ENCODE data around the gene PPP2CA. TPM values are rescaled to one million over a fixed set of nuclear protein-coding genes. Genes with fewer than 3 reads are reported as not detected.

The PPP2CA gene
- total RNA-seq, 1 donor = 60.9 TPM

- no peak for DNase-seq (ENCODE audit: low read depth)
- H3K4me3 ChIP-seq (ENCODE audit: low read depth, low read length) = no peak overlapping the region
- TF ChIP-seq CTCF (IDR thresholded peaks at IDR 0.05; ENCODE audit: insufficient read depth, low read depth, low read length) = no peak
These were observed 16.2 kb downstream of the PPP2CA start for GRCh38 chr5:134209477-134210245.

DNA sequence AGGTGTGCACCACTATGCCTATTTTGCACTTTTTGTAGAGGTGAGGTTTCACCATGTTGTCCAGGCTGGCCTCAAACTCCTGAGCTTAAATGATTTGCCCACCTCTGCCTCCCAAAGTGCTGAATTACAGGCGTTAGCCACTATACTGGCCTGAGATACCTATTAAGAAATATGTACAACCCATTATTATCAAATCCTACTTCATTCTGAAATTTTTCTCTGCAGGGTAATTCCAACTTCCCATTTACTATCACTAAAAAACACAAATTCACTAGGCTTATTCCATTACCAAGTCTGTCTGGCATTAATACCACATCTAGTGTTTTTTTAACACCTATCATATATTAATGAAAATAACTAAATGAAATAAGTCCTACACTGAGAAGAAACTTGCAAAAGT, 18.2 kb downstream of the PPP2CA start:
- no peak for DNase-seq (ENCODE audit: low read depth)
- TF ChIP-seq CTCF (IDR thresholded peaks at IDR 0.05; ENCODE audit: insufficient read depth, low read depth, low read length) = no peak

DNA sequence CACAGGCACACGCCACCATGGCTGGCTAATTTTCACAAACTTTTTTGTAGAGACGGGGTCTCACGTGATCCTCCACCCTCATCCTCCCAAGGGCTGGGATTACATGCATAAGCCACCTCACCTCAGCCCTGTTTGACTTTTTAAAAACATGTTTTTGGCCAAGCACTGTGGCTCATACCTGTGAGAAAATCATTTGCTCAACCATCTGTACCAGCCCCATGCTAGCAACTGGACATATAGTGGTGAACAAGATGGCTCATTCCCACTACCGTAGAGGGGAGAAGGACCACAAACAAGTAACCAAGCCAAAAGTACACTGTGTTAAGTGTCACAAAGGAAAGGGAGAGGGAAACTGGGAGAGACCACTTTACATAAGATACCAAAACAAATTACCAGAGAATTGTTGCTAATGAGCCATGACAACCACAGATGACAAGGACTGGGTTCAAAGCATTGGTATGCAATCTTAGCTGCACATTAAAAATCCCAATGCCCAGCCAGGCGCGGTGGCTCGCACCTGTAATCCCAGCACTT, 19.2 kb downstream of the PPP2CA start:
- H3K4me3 ChIP-seq (ENCODE audit: low read depth, low read length) = no peak overlapping the region
- no peak for DNase-seq (ENCODE audit: low read depth)
- no peak for TF ChIP-seq CTCF (IDR thresholded peaks at IDR 0.05; ENCODE audit: insufficient read depth, low read depth, low read length)

More for the DNA sequence above, 18.2 kb downstream of the PPP2CA start:
- no peak overlapping the region for H3K4me3 ChIP-seq (ENCODE audit: low read depth, low read length)

- DNase-seq (ENCODE audit: low read depth) = no peak
- H3K4me3 ChIP-seq (ENCODE audit: low read depth, low read length) = no peak overlapping the region
- TF ChIP-seq CTCF (IDR thresholded peaks at IDR 0.05; ENCODE audit: insufficient read depth, low read depth, low read length) = no peak
These were observed 21.3 kb downstream of the PPP2CA start for GRCh38 chr5:134204575-134204974.

DNA sequence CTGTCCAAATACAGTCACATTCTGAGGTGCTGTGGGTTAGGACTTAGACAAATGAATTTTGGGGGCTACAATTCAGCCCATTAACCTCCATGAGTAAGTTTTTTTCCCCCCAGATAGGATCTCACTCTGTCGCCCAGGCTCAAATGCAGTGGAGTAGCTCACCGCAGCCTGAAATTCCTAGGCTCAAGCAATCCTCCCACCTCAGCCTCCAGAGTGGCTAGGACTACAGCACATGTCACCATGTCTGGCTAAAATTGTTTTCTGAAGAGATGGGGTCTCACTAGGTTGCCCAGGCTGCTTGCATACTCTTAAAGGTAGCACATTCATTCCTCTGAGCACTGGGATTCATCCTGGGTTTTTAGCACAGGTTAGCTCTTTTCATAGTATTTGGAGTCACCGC, 22.2 kb downstream of the PPP2CA start:
- H3K4me3 ChIP-seq (ENCODE audit: low read depth, low read length) = no peak overlapping the region
- DNase-seq (ENCODE audit: low read depth) = no peak
- TF ChIP-seq CTCF (IDR thresholded peaks at IDR 0.05; ENCODE audit: insufficient read depth, low read depth, low read length) = no peak

DNA sequence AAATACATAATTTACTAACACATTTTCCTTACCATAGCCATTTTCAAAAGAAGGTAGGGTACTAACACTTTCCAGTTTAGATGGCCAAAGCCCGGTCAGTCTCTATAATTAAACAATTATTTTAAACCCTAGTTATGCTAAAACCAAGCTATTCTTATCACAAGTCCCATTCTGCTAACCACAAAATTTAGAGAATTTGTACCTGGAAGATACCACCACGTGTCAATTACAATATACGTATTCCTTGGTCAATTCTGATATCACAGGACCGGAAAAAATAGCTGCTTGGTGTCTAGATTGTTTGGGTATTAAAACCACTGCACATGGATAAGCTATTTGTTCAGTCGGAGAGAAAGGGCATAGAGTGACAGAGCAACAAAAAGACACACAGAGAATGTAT, 30.2 kb downstream of the PPP2CA start:
- TF ChIP-seq CTCF (IDR thresholded peaks at IDR 0.05; ENCODE audit: insufficient read depth, low read depth, low read length) = no peak
- no peak for DNase-seq (ENCODE audit: low read depth)

More for the DNA sequence above, 30.2 kb downstream of the PPP2CA start:
- H3K4me3 ChIP-seq (ENCODE audit: low read depth, low read length) = no peak overlapping the region
